ENCODE measurements around the gene APEH. TPM values are rescaled to one million over a fixed set of nuclear protein-coding genes. Genes with fewer than 3 reads are reported as not detected.

APEH gene
- total and polyA plus RNA-seq, 2 donors (not counting 1 experiment from before 2014, with no cell fraction given) = 79.4 to 96.2 TPM

- no peak for TF ChIP-seq EZH2 (IDR thresholded peaks at IDR 0.05; ENCODE audit: borderline replicate concordance, insufficient read depth, low read depth, low read length, poor library complexity, severe bottlenecking)
- TF ChIP-seq, protein P1, sequence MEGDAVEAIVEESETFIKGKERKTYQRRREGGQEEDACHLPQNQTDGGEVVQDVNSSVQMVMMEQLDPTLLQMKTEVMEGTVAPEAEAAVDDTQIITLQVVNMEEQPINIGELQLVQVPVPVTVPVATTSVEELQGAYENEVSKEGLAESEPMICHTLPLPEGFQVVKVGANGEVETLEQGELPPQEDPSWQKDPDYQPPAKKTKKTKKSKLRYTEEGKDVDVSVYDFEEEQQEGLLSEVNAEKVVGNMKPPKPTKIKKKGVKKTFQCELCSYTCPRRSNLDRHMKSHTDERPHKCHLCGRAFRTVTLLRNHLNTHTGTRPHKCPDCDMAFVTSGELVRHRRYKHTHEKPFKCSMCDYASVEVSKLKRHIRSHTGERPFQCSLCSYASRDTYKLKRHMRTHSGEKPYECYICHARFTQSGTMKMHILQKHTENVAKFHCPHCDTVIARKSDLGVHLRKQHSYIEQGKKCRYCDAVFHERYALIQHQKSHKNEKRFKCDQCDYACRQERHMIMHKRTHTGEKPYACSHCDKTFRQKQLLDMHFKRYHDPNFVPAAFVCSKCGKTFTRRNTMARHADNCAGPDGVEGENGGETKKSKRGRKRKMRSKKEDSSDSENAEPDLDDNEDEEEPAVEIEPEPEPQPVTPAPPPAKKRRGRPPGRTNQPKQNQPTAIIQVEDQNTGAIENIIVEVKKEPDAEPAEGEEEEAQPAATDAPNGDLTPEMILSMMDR (IDR thresholded peaks at IDR 0.05) = no peak
- Mint-ChIP-seq H3K27me3 (peaks cover 3% of the 10 kb centered on the region), H3K27ac (no peak overlapping the region), H3K4me1 (peaks cover 14% of the 10 kb centered on the region), H3K9me3 (ENCODE audit: insufficient read depth) (no peaks in the 10 kb centered on the region), H3K4me3 (no peak overlapping the region)
- no peaks in the 10 kb centered on the region for H4K20me1 ChIP-seq (ENCODE audit: control insufficient read depth, insufficient read depth, low read length, poor library complexity, severe bottlenecking)
- H3K27me3 ChIP-seq (replicated peaks in 1 of 4; ENCODE audit: control extremely low read depth in 1 of 4, control insufficient read depth in 3 of 4, insufficient read depth in 4 of 4, low read length in 3 of 4) = no peaks in the 10 kb centered on the region
- H3K9ac ChIP-seq (ENCODE audit: low read length) = no peak overlapping the region
- peaks cover 4% of the 10 kb centered on the region for H3K79me2 ChIP-seq (ENCODE audit: control insufficient read depth, insufficient read depth, low read length)
- ChIA-PET POLR2A (no interaction called here), CTCF (interaction anchor here (5.0 kb wide), 1 partner anchor 129 kb away, joined by 161 read pairs; no protein-coding TSS in a partner anchor)
- WGBS (ENCODE audit: insufficient coverage) = 75% methylated on average over 4 of the region's 5 CpGs
- peaks cover 5 to 7% of the 10 kb centered on the region in 2 donors for H3K4me1 ChIP-seq (ENCODE audit: control insufficient read depth in 2 of 2, insufficient read depth in 2 of 2, low read length in 2 of 2)
- DNase-seq (no peak), ATAC-seq (ENCODE audit: low read depth) (no peak)
- H3K4me3 ChIP-seq (ENCODE audit: control extremely low read depth in 1 of 5, extremely low read depth in 1 of 5, insufficient read depth in 1 of 5, low read depth in 2 of 5, low read length in 4 of 5) = no peak overlapping the region
- no peaks in the 10 kb centered on the region for H3K36me3 ChIP-seq (replicated peaks in 1 of 2; ENCODE audit: control extremely low read depth in 1 of 2, control insufficient read depth in 1 of 2, extremely low read depth in 1 of 2, insufficient read depth in 2 of 2, low read length in 1 of 2)
- H3K4me2 ChIP-seq (replicated peaks; ENCODE audit: low read depth, low read length, poor library complexity, severe bottlenecking) = no peak overlapping the region
- intact Hi-C loops (cut with micrococcal nuclease) = no loop called here
- no peak overlapping the region for H2AFZ ChIP-seq (ENCODE audit: insufficient read depth, low read depth, low read length, poor library complexity, severe bottlenecking)
- no peak overlapping the region for H3K27ac ChIP-seq (ENCODE audit: low read length in 2 of 2)
- peaks cover 0 to 5% (median 0%) of the 10 kb centered on the region in 3 donors for H3K9me3 ChIP-seq (ENCODE audit: control extremely low read depth in 1 of 3, control insufficient read depth in 2 of 3, insufficient read depth in 1 of 3, low read length in 2 of 3)
These were observed 5.3 kb upstream of the APEH start for GRCh38 chr3:49668861-49669260.

- POLR2A ChIA-PET = no interaction called here
- Histone ChIP-seq H3K79me2 (ENCODE audit: control insufficient read depth, insufficient read depth, low read length) (peaks cover 6% of the 10 kb centered on the region), H3K9me3 (ENCODE audit: control extremely low read depth in 1 of 3, control insufficient read depth in 2 of 3, insufficient read depth in 1 of 3, low read length in 2 of 3) (peaks cover 0 to 5% (median 0%) of the 10 kb centered on the region in 3 donors), H3K4me2 (replicated peaks; ENCODE audit: low read depth, low read length, poor library complexity, severe bottlenecking) (no peak overlapping the region), H3K4me3 (ENCODE audit: control extremely low read depth in 1 of 5, extremely low read depth in 1 of 5, insufficient read depth in 1 of 5, low read depth in 2 of 5, low read length in 4 of 5) (no peak overlapping the region), H2AFZ (ENCODE audit: insufficient read depth, low read depth, low read length, poor library complexity, severe bottlenecking) (no peak overlapping the region), H3K36me3 (replicated peaks in 1 of 2; ENCODE audit: control extremely low read depth in 1 of 2, control insufficient read depth in 1 of 2, extremely low read depth in 1 of 2, insufficient read depth in 2 of 2, low read length in 1 of 2) (no peaks in the 10 kb centered on the region), H4K20me1 (ENCODE audit: control insufficient read depth, insufficient read depth, low read length, poor library complexity, severe bottlenecking) (no peaks in the 10 kb centered on the region), H3K4me1 (ENCODE audit: control insufficient read depth in 2 of 2, insufficient read depth in 2 of 2, low read length in 2 of 2) (peaks cover 5 to 7% of the 10 kb centered on the region in 2 donors), H3K27ac (ENCODE audit: low read length in 2 of 2) (no peak overlapping the region), H3K9ac (ENCODE audit: low read length) (no peak overlapping the region), H3K27me3 (replicated peaks in 1 of 4; ENCODE audit: control extremely low read depth in 1 of 4, control insufficient read depth in 3 of 4, insufficient read depth in 4 of 4, low read length in 3 of 4) (no peaks in the 10 kb centered on the region)
- WGBS (ENCODE audit: insufficient coverage) = 74% methylated on average over 3 of the region's 3 CpGs
- H3K4me3 Mint-ChIP-seq = no peak overlapping the region
- DNase-seq (no peak), ATAC-seq (ENCODE audit: low read depth) (no peak)
- peaks cover 18% of the 10 kb centered on the region for H3K4me1 Mint-ChIP-seq
- CTCF ChIA-PET = interaction anchor here (5.0 kb wide), 1 partner anchor 130 kb away, joined by 161 read pairs; no protein-coding TSS in a partner anchor
- intact Hi-C loops (cut with micrococcal nuclease) = no loop called here
- H3K27me3 Mint-ChIP-seq = peaks cover 3% of the 10 kb centered on the region
- H3K27ac Mint-ChIP-seq = no peak overlapping the region
- H3K9me3 Mint-ChIP-seq (ENCODE audit: insufficient read depth) = no peaks in the 10 kb centered on the region
- TF ChIP-seq, protein P1 (IDR thresholded peaks at IDR 0.05) = no peak
- no peak for TF ChIP-seq EZH2 (IDR thresholded peaks at IDR 0.05; ENCODE audit: borderline replicate concordance, insufficient read depth, low read depth, low read length, poor library complexity, severe bottlenecking)
These were observed 4.8 kb upstream of the APEH start for GRCh38 chr3:49669352-49669751.

Measured in B cell (primary cell).